ENCODE data around the gene ITIH4.

ITIH4 gene

DNA sequence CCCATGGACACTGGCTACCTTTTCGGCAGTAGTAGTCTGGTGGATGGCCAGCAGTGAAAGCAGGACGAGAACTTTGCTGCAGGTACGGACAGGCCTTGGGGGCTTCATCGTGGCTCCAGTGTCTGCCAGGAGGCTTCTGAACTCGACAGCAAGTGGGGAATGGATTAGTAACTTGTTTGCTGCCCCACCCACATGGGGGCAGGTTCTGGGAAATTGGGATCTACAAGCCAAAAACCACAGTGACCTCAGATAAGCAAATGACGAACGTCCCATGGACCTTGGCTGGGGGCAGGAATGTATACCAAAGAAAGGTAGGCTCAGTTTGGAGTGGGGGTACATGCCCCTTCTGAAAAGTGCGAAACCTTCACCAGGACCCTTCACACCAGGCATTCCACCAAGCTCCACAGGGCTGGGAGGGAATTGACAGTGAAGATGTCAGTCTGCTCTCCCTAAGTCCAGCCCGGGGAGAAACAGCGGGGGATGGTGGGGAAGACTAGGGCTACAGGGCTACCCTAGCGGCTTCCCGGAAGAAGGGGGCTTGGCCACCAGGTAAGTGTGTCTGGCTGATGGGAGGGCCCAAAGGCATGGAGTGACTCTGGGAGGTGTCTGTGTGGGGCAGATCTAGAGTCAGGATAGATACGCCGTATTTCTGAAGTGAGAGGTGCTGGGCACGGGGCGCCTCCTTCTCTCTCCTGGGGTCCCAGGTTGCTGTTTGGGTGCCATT lies at the start of gene ITIH4:
TSS of gene ITIH4 (minus strand) at position 138 of the 724 bp plus-strand sequence. CDS start at position 108, 30 bp downstream.
- DNase-seq, result no peak

GRCh38 chr3:52880047-52880446 lies 49.6 kb upstream of the ITIH4 start:
- DNase-seq, result no peak

GRCh38 chr3:52879581-52879980 lies 49.1 kb upstream of the ITIH4 start:
- no peak for DNase-seq

- DNase-seq, result no peak
Measured at GRCh38 chr3:52879090-52879489, 48.6 kb upstream of the ITIH4 start.

GRCh38 chr3:52877085-52877484 lies 46.6 kb upstream of the ITIH4 start:
- DNase-seq, result no peak

- no peak for DNase-seq
Measured at GRCh38 chr3:52874864-52875587, 44.6 kb upstream of the ITIH4 start.

DNA sequence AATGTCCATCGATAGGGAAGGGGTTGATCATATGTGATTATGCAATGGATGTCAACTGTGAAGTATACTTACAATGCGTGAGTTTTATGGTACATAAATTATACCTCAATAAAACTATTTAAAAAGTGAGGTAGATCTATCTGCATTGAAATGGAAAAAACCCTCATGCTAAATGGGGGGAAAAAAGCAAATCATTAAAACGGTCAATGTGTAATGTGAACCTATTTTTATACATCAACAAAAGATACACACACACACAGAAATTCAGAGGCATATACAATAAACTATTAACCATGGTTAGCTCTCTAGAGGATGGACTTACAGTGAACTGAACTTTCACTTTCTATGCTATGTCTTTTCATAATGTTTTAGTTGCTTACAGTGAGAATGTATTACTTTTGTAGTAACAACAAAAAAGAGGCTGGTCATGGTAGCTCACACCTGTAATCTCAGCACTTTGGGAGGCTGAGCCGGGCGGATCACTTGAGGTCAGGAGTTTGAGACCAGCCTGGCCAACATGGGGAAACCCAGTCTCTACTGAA lies 43.8 kb upstream of the ITIH4 start:
- DNase-seq, result no peak

DNA sequence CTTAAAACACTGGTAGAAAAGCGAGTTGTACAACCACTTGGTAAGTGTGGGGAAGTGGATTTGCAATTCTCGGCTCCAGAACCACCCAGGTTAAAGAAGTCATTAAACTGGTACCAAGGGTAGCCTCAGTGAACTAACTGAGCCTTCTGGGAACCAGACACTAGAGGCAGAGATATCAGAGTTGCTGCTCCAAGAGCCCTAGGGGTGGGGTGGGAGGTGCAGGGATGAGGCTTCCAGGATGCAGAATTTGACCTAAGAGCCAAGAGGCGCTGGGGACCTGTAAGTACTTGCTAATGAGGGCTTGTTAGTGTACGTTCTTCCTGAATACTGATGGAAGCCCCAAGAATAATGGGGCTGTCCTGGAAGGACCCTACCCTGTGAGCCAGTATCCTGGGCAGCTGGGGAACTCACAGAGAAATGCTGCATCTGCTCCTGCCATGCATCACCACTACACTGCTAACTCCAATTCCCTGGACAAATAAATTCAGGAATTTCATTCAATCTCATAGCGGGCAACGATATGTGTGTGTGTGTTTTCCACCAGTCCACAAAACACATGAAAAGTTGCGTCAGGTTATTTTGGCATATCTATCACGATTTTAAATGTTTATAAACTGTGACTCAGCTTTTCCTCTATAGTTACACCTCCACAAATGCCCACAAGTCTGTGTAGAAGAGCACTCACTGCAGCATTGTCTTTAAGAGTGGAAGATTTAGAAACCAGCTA lies 43.1 kb upstream of the ITIH4 start:
- DNase-seq, result no peak

DNA sequence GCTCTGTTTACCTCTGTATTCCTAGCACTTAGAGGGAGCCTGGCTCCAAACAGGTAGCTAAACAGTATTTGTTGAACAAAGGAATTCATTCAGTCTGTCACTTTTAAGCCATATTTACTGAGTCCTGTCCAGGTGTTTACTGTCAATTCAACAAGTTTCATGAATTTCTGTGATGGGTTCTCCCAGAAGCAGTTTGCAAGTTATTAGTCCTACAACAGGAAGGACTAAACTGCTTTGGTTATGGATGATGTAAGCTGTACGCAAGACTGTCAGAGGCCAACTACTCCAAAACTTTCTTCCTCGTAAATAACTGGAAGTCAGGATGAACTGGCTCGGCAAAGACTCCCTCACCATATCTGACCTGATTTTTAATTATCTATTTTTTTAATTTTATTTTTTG lies 41.8 kb upstream of the ITIH4 start:
- DNase-seq, result no peak

DNA sequence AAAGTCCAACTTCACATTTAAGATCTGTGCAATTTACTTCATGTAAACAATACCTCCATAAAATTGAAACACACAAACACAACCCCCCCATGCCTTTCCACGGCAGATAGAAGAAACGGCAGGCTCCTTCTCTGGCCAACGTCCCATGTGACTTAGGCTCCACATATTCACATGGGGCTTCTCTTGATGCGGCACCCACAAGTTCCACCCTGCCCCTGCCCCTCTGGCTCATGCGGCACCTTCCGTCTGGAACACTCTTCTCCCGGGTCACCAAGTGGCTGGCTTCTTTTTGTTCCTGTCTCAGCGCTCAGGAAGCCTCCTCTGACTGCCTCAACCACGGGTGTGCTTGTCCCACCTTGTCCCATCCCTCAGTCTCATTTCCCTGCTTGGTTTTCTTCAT lies 41.3 kb upstream of the ITIH4 start:
- no peak for DNase-seq

- no peak for DNase-seq
Measured at GRCh38 chr3:52870471-52870870, 40.0 kb upstream of the ITIH4 start.

DNA sequence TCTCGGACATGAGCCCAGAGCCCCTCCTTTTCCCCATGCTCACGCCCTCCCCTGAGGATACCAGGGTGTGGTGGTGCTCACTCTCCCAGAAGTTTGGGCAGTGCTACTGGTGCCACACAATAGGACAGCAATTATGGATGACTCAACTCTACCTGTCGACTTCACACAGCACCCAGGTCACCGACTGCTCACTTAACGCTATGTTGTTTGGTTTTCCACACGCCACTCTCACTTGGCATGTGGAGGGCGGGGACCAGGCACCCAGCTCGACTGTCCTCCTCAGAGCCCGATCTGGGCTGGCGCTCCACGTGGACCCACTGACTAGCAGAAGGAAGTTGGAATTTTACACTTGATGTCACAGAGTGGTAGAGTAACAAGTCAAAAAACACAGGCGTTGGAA lies 36.0 kb upstream of the ITIH4 start:
- no peak for DNase-seq

DNA sequence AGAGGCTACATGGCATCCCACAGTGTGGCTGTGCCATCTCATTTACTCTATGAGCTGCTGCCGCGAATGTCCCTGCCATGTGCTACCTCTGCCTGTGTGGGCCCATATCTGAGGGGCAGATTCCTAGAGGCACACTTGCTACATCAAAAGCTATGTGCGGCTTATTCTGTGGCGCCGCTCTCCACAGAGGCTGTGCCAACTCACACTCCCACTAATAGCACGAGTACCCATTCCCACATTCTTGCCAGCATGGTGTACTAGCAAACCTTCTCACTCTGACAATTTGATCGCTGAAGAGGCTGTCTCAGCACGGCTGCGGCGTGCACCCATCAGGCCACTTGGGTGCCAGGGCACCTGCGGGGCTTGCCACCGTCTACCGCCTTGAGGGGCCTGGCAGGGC lies 35.5 kb upstream of the ITIH4 start:
- DNase-seq, result no peak

GRCh38 chr3:52860424-52860768 lies 29.9 kb upstream of the ITIH4 start:
- DNase-seq, result no peak

DNA sequence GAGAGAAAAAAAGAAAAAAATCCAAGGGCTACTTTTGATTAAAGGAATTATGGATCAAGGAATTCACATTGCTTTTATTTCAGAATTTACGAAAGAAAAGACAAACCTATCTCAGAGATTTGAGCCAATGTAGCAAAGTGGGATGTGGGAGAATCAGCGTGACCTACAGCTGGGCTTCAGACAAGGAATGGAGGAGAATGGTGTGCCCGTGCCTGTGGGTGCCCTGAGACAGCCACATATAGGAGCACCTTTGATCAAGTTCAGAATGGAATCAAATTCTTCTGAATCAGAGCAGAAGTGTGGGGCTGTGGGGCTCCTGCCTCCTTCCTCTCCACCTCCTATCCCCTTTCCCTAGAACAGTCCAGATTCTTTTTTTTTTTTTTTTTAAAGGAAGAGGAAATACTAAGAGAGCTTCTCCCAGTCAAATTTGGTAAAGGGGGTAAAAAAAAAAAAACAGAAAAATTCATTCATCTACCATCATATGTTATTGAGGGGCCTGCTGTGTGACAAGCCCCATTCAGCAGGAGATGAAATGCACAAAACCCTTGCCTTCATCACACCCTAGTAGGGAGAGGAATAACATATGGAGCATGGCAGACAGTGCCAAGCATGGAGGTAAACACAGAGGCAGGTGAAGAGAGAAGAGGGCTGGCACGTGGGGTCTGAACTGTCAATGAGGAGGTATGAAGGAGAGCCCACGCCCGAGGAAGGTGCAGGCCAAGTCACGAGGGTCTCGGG lies 29.4 kb upstream of the ITIH4 start:
- DNase-seq, result no peak

DNA sequence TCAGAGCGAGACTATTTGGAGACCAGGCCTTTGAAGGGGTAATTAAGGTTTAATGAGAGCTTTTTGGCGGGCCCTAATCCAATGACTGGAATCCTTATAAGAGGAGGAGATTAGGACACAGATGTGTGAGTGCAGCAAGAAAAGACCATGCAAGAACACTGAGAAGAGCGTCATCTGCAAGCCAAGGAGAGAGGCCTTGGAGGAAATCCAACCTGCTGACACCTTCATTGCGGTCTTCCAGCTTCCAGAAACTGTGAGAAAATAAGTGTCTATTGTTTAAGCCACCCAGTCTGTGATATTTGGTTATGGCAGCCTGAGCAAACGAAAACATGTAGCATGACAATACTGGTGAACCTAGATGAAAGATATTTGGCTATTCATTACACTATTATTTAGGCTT lies 27.4 kb upstream of the ITIH4 start:
- DNase-seq, result no peak

DNA sequence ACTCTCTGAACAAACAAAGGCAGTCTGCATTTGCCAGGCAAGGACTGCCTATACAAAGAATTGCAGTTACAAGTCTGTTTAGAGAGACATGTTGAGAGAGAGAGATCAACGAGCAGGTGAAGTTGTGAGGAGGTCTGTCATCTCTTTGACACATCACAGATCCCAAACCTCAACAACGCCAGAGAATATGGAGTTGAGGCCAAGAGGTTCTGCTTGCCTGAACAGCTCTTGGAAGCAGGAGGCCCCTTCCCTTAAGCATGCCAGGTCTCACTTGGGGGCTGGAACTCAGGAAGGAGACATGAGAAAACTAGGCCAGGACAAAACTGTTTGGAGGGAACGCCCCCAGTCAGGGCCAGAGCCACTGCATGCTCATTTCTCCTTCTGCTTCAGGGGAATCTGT lies 26.7 kb upstream of the ITIH4 start:
- DNase-seq, result no peak

GRCh38 chr3:52856666-52857065 lies 26.2 kb upstream of the ITIH4 start:
- no peak for DNase-seq

DNA sequence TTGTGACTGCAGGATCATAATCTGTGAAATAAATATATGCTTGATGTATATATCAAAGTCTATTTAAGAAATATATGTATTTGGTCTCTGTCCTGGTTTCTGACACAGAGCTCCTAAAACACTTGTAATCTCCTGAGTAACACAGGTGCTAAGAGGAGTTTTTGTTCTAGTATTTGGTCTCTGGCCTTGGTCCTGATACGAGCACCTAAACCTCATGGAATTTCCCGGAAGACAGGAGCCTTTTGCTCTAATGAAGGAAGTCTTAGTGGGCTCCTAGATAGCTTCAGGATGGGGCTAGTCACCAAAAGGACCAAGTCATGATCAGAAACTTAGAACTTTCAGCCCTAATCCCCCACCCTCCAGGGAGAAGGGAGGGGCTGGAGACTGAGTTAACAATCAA lies 23.5 kb upstream of the ITIH4 start:
- DNase-seq, result no peak

DNA sequence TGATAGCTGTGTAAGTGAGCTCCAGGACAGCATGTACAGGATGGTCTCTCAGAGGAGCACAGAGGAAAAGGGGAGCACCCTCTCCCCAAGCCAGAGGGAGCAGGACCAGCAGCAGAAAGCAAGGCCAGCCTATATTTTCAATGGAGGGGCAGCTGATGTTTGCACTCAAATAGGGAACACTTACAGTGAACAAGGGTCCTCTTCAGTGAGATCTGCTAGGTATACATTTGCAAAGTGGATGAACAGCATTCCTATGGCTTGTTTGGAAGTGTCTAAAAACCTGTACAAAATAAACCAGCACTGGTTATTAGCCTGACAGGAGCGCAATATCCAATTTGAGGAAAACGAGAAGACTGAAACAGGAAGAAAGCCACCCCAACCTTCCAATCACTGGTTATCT lies 21.9 kb upstream of the ITIH4 start:
- no peak for DNase-seq

- no peak for DNase-seq
Measured at GRCh38 chr3:52851348-52851747, 20.9 kb upstream of the ITIH4 start.

GRCh38 chr3:52849656-52850055 lies 19.2 kb upstream of the ITIH4 start:
- no peak for DNase-seq

- no peak for DNase-seq
Measured at GRCh38 chr3:52848617-52849016, 18.1 kb upstream of the ITIH4 start.

Measured in activated naive CD4-positive, alpha-beta T cell treated with anti-CD3 and anti-CD28 coated beads, Interleukin-2, amount 50 U/mL, for 16 hours (primary cell).